ENCODE measurements around the gene TRAPPC5.

TRAPPC5 gene

DNA sequence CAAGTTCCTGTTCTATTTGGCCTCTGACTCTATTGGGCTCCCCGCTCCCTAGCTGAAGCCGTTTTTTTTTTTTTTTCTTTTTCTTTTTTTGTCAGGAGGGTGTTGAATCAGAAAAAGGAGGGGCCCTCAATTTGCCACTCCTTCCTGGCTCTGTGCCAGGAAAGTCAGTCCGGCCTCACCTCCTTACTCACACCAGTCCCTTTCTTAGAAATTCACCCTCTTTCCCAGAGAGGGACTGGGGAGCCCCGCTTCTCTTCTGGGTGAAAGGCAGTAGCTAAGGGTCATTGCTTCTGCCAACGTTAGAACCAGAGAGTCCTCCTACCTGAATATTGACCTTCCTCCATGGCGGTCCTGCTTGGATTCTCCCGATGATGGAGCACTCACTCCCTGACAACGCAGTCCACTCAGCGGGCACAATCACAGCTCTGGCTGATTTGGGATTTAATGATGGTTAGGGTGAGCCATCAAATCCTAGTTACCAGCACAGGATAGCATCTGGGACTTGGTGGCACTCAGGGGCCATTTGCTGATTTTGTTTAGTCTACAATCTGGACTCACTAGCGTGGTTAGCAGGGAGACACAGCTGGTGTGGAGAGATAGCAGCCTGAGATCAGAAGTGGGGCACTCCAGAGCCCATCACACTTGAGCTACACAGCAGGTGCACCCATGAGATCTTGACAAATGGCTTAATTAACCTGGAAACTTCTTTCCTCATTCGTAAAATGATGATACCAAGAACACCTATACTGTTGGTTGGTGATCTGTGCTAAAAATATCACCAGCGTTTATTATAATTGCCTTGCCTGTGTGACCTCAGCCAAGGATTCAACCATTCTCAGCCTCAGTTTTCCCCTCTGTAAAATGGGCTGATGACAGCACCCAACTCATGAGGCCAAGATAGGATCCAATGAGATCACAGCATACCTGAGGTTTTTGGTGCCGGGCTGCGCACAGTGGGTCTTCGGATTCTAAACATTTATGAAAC is 19.1 kb downstream of the TRAPPC5 start:
- H3K4me1 ChIP-seq (ENCODE audit: control insufficient read depth in 2 of 2, insufficient read depth in 2 of 2, low read length in 2 of 2): no peaks in the 10 kb centered on the region
- H3K27ac ChIP-seq (ENCODE audit: low read depth in 2 of 2, low read length in 2 of 2): no peak overlapping the region
- H3K9me3 ChIP-seq (ENCODE audit: control insufficient read depth in 2 of 2, low read length in 2 of 2): no peaks in the 10 kb centered on the region
- H3K9ac ChIP-seq (ENCODE audit: low read depth in 1 of 2, low read length in 2 of 2): no peak overlapping the region
- H3K27me3 ChIP-seq (ENCODE audit: control insufficient read depth in 2 of 2, insufficient read depth in 2 of 2, low read length in 2 of 2): no peaks in the 10 kb centered on the region
- no peak overlapping the region for H3K4me3 ChIP-seq (ENCODE audit: low read length in 2 of 2)
- H3K36me3 ChIP-seq (ENCODE audit: control insufficient read depth in 2 of 2, insufficient read depth in 2 of 2, low read length in 2 of 2): no peaks in the 10 kb centered on the region

DNA sequence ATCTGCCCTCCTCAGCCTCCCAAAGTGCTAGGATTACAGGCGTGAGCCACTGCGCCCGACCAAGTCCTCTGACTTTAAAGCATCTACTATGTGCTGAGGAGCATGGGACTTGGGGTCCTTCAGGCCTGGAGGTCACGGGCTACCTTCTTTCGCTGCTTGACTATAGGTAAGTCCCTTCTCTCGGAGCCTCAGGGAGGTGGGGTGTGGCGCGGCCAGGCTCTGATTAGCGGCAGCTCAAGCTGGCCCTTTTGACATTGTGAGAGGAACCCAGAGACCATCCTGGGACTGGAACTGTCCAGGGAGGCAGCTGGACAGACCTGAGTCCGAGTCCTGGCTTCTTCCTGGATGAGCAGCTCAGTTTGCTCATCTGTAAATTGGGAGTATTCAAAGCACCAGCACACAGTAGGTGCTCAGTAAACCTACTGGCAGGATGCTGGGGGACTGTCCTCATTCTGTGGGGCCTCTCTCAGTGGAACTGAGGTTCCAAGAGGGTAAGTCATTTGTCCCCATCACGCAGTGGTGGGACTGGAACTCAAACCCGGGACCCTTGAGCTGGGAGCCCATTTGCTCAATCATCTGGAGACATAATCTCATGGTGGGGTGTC is 20.5 kb downstream of the TRAPPC5 start:
- H3K9me3 ChIP-seq (ENCODE audit: control insufficient read depth in 2 of 2, low read length in 2 of 2): no peaks in the 10 kb centered on the region
- no peak overlapping the region for H3K27ac ChIP-seq (ENCODE audit: low read depth in 2 of 2, low read length in 2 of 2)
- no peaks in the 10 kb centered on the region for H3K36me3 ChIP-seq (ENCODE audit: control insufficient read depth in 2 of 2, insufficient read depth in 2 of 2, low read length in 2 of 2)
- H3K4me3 ChIP-seq (ENCODE audit: low read length in 2 of 2): no peak overlapping the region
- no peaks in the 10 kb centered on the region for H3K27me3 ChIP-seq (ENCODE audit: control insufficient read depth in 2 of 2, insufficient read depth in 2 of 2, low read length in 2 of 2)
- H3K9ac ChIP-seq (ENCODE audit: low read depth in 1 of 2, low read length in 2 of 2): no peak overlapping the region
- H3K4me1 ChIP-seq (ENCODE audit: control insufficient read depth in 2 of 2, insufficient read depth in 2 of 2, low read length in 2 of 2): peaks cover 0 to 3% of the 10 kb centered on the region in 2 donors

DNA sequence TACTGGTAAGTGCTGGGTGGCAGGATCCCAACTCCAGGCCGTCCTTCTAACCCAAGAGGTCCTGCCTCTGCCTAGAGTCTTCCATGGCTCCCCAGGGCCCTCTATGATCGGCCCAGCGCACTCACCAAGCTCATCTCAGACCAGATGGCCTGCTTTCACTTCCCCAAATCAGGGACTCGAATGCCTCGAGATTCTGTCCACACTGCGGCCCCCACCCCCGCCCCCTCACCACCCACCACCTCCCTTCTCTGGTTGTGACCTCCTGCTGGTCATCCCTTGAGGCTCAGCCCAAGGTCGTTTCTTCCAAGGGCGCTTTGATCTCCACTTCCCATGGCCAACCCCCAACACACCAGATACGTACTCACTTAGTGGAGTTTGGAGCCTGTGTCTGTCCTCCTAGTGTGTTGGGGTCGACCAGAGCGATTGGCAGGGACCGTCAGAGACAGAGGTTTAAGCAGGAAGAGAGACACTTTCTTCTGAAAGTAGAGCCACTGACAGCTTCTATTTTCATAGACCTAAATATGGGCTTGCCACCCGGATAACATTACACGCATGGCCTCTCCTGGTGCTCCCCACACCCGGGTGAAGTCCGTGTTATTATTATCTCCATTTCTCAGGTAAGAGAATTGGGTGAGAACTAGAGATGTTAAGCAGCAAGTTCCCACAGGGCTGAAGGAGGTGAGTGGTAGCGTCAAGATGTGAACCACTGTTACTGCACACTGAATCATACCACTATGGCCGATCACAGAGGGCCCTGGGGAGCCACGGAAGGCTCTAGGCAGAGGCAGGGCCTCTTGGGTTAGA is 21.2 kb downstream of the TRAPPC5 start, which contains the start of gene FCER2:
TSS of gene FCER2 (minus strand) at position 478 of the 804 bp plus-strand sequence. CDS start 2,371 bp downstream, outside the sequence.
- no peak within 1 kb of the TSS for H3K9ac ChIP-seq (ENCODE audit: low read depth in 1 of 2, low read length in 2 of 2)
- H3K27me3 ChIP-seq (ENCODE audit: control insufficient read depth in 2 of 2, insufficient read depth in 2 of 2, low read length in 2 of 2): no peaks in the 10 kb centered on the region
- no peak within 1 kb of the TSS for H3K4me3 ChIP-seq (ENCODE audit: low read length in 2 of 2)
- no peaks in the 10 kb centered on the region for H3K9me3 ChIP-seq (ENCODE audit: control insufficient read depth in 2 of 2, low read length in 2 of 2)
- H3K4me1 ChIP-seq (ENCODE audit: control insufficient read depth in 2 of 2, insufficient read depth in 2 of 2, low read length in 2 of 2): peaks cover 0 to 5% of the 10 kb centered on the region in 2 donors
- no peaks in the 10 kb centered on the region for H3K36me3 ChIP-seq (ENCODE audit: control insufficient read depth in 2 of 2, insufficient read depth in 2 of 2, low read length in 2 of 2)
- H3K27ac ChIP-seq (ENCODE audit: low read depth in 2 of 2, low read length in 2 of 2): peak within 1 kb of the TSS in 1 of 2 donors; percentile 43

DNA sequence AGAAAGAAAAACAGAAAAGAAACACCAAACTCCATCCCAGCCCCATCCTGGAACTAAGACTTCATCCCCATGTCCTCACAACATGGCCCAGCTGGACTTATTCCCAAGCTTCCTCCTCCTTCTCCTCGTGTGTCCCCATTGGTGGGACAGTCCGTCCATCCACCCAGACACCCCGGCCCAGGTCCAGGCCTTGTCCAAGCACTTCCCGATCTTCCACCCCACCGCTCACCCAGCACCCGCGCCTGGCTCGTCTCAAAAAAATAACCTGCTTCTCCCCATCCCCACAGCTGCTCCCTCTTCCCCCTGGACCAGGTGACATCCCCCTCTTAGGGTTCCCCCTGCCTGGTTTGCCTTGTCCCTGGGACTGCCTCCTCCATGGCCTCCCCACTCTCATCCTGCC is 22.7 kb downstream of the TRAPPC5 start:
- Histone ChIP-seq H3K36me3 (ENCODE audit: control insufficient read depth in 2 of 2, insufficient read depth in 2 of 2, low read length in 2 of 2) (no peaks in the 10 kb centered on the region), H3K4me3 (ENCODE audit: low read length in 2 of 2) (no peak overlapping the region), H3K9me3 (ENCODE audit: control insufficient read depth in 2 of 2, low read length in 2 of 2) (no peaks in the 10 kb centered on the region), H3K27me3 (ENCODE audit: control insufficient read depth in 2 of 2, insufficient read depth in 2 of 2, low read length in 2 of 2) (no peaks in the 10 kb centered on the region), H3K27ac (ENCODE audit: low read depth in 2 of 2, low read length in 2 of 2) (no peak overlapping the region), H3K4me1 (ENCODE audit: control insufficient read depth in 2 of 2, insufficient read depth in 2 of 2, low read length in 2 of 2) (peaks cover 0 to 5% of the 10 kb centered on the region in 2 donors), H3K9ac (ENCODE audit: low read depth in 1 of 2, low read length in 2 of 2) (no peak overlapping the region)

DNA sequence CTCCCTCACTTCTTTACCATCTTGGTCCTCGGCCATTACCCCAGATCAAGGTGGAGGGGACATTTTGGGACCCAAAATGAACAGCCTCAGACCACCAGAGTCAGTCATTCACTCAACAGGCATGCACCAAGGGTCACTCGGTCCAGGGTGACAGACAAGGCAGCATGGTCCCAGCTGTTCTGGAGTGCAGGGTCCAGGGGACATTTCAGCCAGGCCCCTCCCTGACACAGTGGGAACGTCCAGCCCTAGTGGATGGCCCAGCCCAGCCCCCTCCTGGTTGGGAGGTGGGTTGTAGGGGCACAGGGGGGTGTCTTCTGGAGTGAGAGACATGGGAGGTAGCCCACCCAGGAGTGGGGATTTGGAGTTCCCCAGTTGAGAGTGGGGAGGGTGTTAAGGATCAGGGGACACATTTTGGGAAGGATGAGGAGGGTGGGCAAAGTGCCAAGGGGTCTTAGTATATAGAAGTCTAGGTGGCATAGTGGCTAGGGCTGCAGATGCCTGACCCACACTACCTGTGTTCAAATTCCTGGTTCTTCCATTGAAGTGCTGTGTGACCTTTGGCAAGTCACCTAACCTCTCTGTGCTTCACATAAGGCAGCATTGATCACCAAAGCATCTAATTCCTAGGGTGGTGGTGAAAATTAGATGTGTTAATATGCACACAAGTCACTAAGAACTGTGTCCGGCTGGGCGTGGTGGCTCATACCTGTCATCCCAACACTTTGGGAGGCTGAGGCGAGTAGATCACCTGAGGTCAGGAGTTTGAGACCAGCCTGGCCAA is 23.8 kb downstream of the TRAPPC5 start:
- Histone ChIP-seq H3K36me3 (ENCODE audit: control insufficient read depth in 2 of 2, insufficient read depth in 2 of 2, low read length in 2 of 2) (no peaks in the 10 kb centered on the region), H3K9me3 (ENCODE audit: control insufficient read depth in 2 of 2, low read length in 2 of 2) (no peaks in the 10 kb centered on the region), H3K27me3 (ENCODE audit: control insufficient read depth in 2 of 2, insufficient read depth in 2 of 2, low read length in 2 of 2) (no peaks in the 10 kb centered on the region), H3K4me3 (ENCODE audit: low read length in 2 of 2) (no peak overlapping the region), H3K4me1 (ENCODE audit: control insufficient read depth in 2 of 2, insufficient read depth in 2 of 2, low read length in 2 of 2) (peaks cover 0 to 5% of the 10 kb centered on the region in 2 donors), H3K9ac (ENCODE audit: low read depth in 1 of 2, low read length in 2 of 2) (no peak overlapping the region), H3K27ac (ENCODE audit: low read depth in 2 of 2, low read length in 2 of 2) (no peak overlapping the region)

DNA sequence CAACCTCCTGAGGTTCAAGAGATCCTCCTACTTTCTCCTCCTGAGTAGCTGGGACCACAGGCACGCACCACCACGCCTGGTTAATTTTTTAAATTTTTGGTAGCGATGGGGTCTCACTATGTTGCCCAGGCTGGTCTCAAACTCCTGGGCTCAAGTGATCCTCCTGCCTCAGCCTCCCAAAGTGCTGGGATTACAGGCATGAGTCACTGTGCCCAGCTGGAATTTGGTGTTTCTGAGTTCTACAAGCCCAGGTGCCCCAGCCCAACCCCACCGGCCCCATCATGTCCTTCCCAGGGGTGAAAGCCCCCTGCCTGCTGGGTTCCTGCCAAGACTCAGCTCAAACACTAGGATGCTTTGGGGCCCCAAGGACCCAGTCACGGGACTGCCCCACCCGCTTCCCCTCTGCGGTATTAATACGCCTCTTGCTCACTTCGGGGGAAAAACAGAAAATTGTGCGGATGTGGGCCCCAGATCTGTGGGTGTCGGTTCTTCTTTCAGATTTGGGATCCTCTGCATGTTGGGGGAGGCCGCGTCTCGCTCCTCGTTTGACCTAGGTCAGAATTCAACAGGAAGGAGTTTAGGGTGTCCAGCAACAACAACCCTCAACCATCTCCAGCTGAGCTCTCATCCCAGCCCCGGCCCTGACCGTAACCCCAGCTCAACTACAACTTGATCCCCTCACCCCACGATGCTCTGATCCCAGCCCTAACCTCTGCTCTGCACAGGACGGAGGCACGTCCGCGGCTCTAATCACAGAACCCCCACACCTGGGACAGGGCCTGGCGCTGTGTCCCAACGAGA is 25.0 kb downstream of the TRAPPC5 start:
- Histone ChIP-seq H3K9me3 (ENCODE audit: control insufficient read depth in 2 of 2, low read length in 2 of 2) (no peaks in the 10 kb centered on the region), H3K27me3 (ENCODE audit: control insufficient read depth in 2 of 2, insufficient read depth in 2 of 2, low read length in 2 of 2) (no peaks in the 10 kb centered on the region), H3K36me3 (ENCODE audit: control insufficient read depth in 2 of 2, insufficient read depth in 2 of 2, low read length in 2 of 2) (no peaks in the 10 kb centered on the region), H3K9ac (ENCODE audit: low read depth in 1 of 2, low read length in 2 of 2) (no peak overlapping the region), H3K4me1 (ENCODE audit: control insufficient read depth in 2 of 2, insufficient read depth in 2 of 2, low read length in 2 of 2) (peaks cover 0 to 5% of the 10 kb centered on the region in 2 donors), H3K4me3 (ENCODE audit: low read length in 2 of 2) (no peak overlapping the region), H3K27ac (ENCODE audit: low read depth in 2 of 2, low read length in 2 of 2) (peak overlapping the region; percentile 17 to 68)

DNA sequence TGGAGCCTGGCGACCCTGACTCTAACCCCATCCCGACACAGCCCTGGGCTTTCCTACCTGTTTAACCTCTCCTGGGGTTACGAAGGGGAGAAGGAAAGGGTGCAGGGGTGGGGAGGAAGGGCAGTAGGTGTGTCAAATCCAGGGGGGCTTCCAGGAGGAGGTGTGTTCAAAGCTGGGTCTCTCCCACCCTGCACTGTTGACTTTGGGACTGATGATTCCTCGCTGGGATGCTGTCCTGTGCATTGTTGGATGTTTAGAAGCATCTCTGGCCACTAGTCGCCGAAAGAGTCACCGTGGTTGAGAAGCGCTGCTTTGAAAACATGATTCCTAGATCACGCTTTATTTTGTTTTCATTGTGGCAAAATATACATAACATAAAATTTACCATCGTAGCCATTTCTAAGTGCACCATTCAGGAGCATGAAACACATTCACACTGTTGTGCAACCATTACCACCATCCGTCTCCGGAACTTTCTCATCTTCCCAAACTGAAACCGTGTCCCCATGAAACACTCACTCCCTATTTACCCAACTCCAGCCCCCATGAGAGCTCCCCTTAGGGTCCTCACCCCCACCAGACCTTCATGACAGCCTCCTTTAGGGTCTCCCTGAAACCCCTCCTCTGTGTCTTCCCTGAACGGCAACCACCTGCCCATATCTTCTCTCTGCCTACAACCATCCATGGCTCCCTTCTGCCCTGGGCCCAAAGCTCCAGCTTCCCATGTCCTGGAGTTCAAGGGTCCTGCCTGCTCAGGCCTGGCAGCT is 25.7 kb downstream of the TRAPPC5 start:
- peaks cover 0 to 5% of the 10 kb centered on the region in 2 donors for H3K4me1 ChIP-seq (ENCODE audit: control insufficient read depth in 2 of 2, insufficient read depth in 2 of 2, low read length in 2 of 2)
- no peaks in the 10 kb centered on the region for H3K9me3 ChIP-seq (ENCODE audit: control insufficient read depth in 2 of 2, low read length in 2 of 2)
- H3K9ac ChIP-seq (ENCODE audit: low read depth in 1 of 2, low read length in 2 of 2): peak overlapping the region in 1 of 2 donors; percentile 24
- no peaks in the 10 kb centered on the region for H3K27me3 ChIP-seq (ENCODE audit: control insufficient read depth in 2 of 2, insufficient read depth in 2 of 2, low read length in 2 of 2)
- H3K27ac ChIP-seq (ENCODE audit: low read depth in 2 of 2, low read length in 2 of 2): peak overlapping the region; percentile 17 to 68
- no peaks in the 10 kb centered on the region for H3K36me3 ChIP-seq (ENCODE audit: control insufficient read depth in 2 of 2, insufficient read depth in 2 of 2, low read length in 2 of 2)
- H3K4me3 ChIP-seq (ENCODE audit: low read length in 2 of 2): peak overlapping the region in 1 of 2 donors; percentile 23

DNA sequence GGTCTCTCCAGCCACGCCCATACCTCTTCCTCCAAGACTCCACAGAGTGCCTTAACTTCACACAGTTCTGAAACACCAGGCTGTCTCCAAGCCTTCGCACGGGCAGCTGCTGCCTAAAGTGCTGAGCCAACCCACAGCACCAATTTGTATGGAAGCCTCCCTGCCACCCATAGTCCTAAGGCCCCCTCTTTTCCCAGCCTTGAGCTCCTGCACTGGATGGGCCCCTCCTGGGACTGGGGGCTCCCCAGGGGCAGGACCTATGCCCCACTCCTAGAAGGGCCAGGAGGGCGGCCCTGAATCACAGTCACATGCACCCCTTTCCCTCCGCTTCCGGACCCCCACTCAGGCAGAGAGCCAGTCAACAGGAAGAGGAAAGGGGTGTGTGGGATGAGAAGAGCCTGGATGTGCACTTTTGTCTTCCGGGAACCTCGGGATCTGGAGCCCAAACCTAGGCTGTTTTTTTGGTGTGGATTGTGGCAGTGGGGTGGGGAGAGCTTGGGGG is 26.4 kb downstream of the TRAPPC5 start:
- H3K27me3 ChIP-seq (ENCODE audit: control insufficient read depth in 2 of 2, insufficient read depth in 2 of 2, low read length in 2 of 2): no peaks in the 10 kb centered on the region
- peak overlapping the region in 1 of 2 donors; percentile 68 for H3K27ac ChIP-seq (ENCODE audit: low read depth in 2 of 2, low read length in 2 of 2)
- peak overlapping the region in 1 of 2 donors; percentile 24 for H3K9ac ChIP-seq (ENCODE audit: low read depth in 1 of 2, low read length in 2 of 2)
- H3K36me3 ChIP-seq (ENCODE audit: control insufficient read depth in 2 of 2, insufficient read depth in 2 of 2, low read length in 2 of 2): no peaks in the 10 kb centered on the region
- peaks cover 0 to 5% of the 10 kb centered on the region in 2 donors for H3K4me1 ChIP-seq (ENCODE audit: control insufficient read depth in 2 of 2, insufficient read depth in 2 of 2, low read length in 2 of 2)
- H3K4me3 ChIP-seq (ENCODE audit: low read length in 2 of 2): no peak overlapping the region
- H3K9me3 ChIP-seq (ENCODE audit: control insufficient read depth in 2 of 2, low read length in 2 of 2): no peaks in the 10 kb centered on the region
